Astrocyte (in vitro differentiated cells and primary cell): ENCODE data around the gene MPV17L2. TPM values are rescaled to one million over a fixed set of nuclear protein-coding genes. Genes with fewer than 3 reads are reported as not detected.
A peak's percentile ranks its signal among the peaks of the same experiment; 100 is the strongest.

Source experiments
- DNase-seq: peaks from one replicate; pipeline ENCODE4 v3.0.0-alpha.2; 2010; ENCODE audit warnings: low read depth
- FAIRE-seq: peaks from 2 replicates; lab custom pipeline; 2011; peaks lifted over from hg19 to GRCh38; lab: Jason Lieb, UNC
- H2AFZ ChIP-seq: 2 replicates; pipeline ENCODE4 v1.6.0; 2012; ENCODE audit warnings: low read depth, low read length, inconsistent platforms
- H3K27ac ChIP-seq: 2 replicates; pipeline ENCODE4 v1.5.1; 2011; ENCODE audit warnings: low read depth, low read length, inconsistent platforms
- H3K27me3 ChIP-seq: 2 replicates; pipeline ENCODE4 v1.6.0; 2011; ENCODE audit warnings: low read length, inconsistent platforms; ENCODE audit not compliant: insufficient read depth
- H3K36me3 ChIP-seq: 2 replicates; pipeline ENCODE4 v1.5.1; 2011; ENCODE audit warnings: low read length, inconsistent platforms; ENCODE audit not compliant: insufficient read depth
- H3K4me1 ChIP-seq: 2 replicates; pipeline ENCODE4 v1.5.1; 2011; ENCODE audit warnings: low read length, inconsistent platforms; ENCODE audit not compliant: insufficient read depth
- H3K4me2 ChIP-seq: 2 replicates; pipeline ENCODE4 v1.6.0; 2012; ENCODE audit warnings: low read length, inconsistent platforms
- H3K4me3 ChIP-seq: 2 replicates; pipeline ENCODE4 v1.5.1; 2011; ENCODE audit warnings: low read depth, mild to moderate bottlenecking, low read length, inconsistent platforms; ENCODE audit not compliant: insufficient read depth
- H3K79me2 ChIP-seq: 2 replicates; pipeline ENCODE4 v1.6.0; 2012; ENCODE audit warnings: mild to moderate bottlenecking, low read length, inconsistent platforms; ENCODE audit not compliant: insufficient read depth
- H3K9ac ChIP-seq: 2 replicates; pipeline ENCODE4 v1.6.0; 2012; ENCODE audit warnings: mild to moderate bottlenecking, low read length, inconsistent platforms
- H3K9me3 ChIP-seq: 2 replicates; pipeline ENCODE4 v1.5.1; 2012; ENCODE audit warnings: low read depth, mild to moderate bottlenecking, low read length, inconsistent platforms; ENCODE audit not compliant: insufficient read depth
- H4K20me1 ChIP-seq: 2 replicates; pipeline ENCODE4 v1.6.0; 2012; ENCODE audit warnings: low read length, inconsistent platforms; ENCODE audit not compliant: insufficient read depth
- H3K27ac Mint-ChIP-seq: one replicate; pipeline ENCODE4 v1.8.0; 2021; ENCODE audit warnings: mild to moderate bottlenecking, mixed read lengths; ENCODE audit not compliant: unreplicated experiment
- H3K27me3 Mint-ChIP-seq: one replicate; pipeline ENCODE4 v1.8.0; 2021; ENCODE audit warnings: low read depth, mixed read lengths; ENCODE audit not compliant: unreplicated experiment
- H3K36me3 Mint-ChIP-seq: one replicate; pipeline ENCODE4 v1.8.0; 2021; ENCODE audit warnings: low read depth, mixed read lengths; ENCODE audit not compliant: unreplicated experiment
- H3K4me1 Mint-ChIP-seq: one replicate; pipeline ENCODE4 v1.8.0; 2021; ENCODE audit warnings: low read depth, mixed read lengths; ENCODE audit not compliant: unreplicated experiment
- H3K4me3 Mint-ChIP-seq: one replicate; pipeline ENCODE4 v1.8.0; 2021; ENCODE audit warnings: mild to moderate bottlenecking, moderate library complexity, mixed read lengths; ENCODE audit not compliant: unreplicated experiment
- H3K9me3 Mint-ChIP-seq: one replicate; pipeline ENCODE4 v1.8.0; 2021; ENCODE audit warnings: mild to moderate bottlenecking, mixed read lengths; ENCODE audit not compliant: unreplicated experiment
- CTCF ChIP-seq: IDR thresholded peaks from 2 replicates; pipeline ENCODE4 v1.5.1; 2011; ENCODE audit warnings: low read depth, mild to moderate bottlenecking, inconsistent platforms, low read length, moderate library complexity; ENCODE audit not compliant: insufficient read depth
- EZH2 ChIP-seq: IDR thresholded peaks from 2 replicates; pipeline ENCODE4 v1.6.1; 2012; ENCODE audit warnings: mild to moderate bottlenecking, low read length, inconsistent platforms; ENCODE audit not compliant: insufficient read depth
- total RNA-seq: library from RNA; stranded (reverse); gene quantifications from 2 replicates; pipeline ENCODE4 v1.2.1, GENCODE V29; 2021

Gene MPV17L2
- total RNA-seq, 1 donor from 2014 or later = 21.8 TPM

GRCh38 chr19:18185538-18185937 is 7.5 kb upstream of the MPV17L2 start:
- H3K36me3 ChIP-seq = no peaks in the 10 kb centered on the region
- Mint-ChIP-seq H3K27ac (no peak overlapping the region), H3K9me3 (no peaks in the 10 kb centered on the region), H3K36me3 (no peaks in the 10 kb centered on the region), H3K27me3 (no peaks in the 10 kb centered on the region), H3K4me3 (no peak overlapping the region), H3K4me1 (no peaks in the 10 kb centered on the region)
- H4K20me1 ChIP-seq = no peaks in the 10 kb centered on the region
- H3K4me1 ChIP-seq = no peaks in the 10 kb centered on the region
- FAIRE-seq (no peak), DNase-seq (no peak)
- TF ChIP-seq CTCF = no peak
- TF ChIP-seq EZH2 = no peak
- no peak overlapping the region for H2AFZ ChIP-seq
- H3K4me3 ChIP-seq = no peak overlapping the region
- no peaks in the 10 kb centered on the region for H3K27me3 ChIP-seq
- no peak overlapping the region for H3K4me2 ChIP-seq
- no peaks in the 10 kb centered on the region for H3K9me3 ChIP-seq
- no peak overlapping the region for H3K27ac ChIP-seq
- H3K79me2 ChIP-seq = no peaks in the 10 kb centered on the region
- no peak overlapping the region for H3K9ac ChIP-seq

- no peak overlapping the region for H3K4me3 ChIP-seq
- no peaks in the 10 kb centered on the region for H3K27me3 ChIP-seq
- no peak overlapping the region for H2AFZ ChIP-seq
- H3K9me3 Mint-ChIP-seq = no peaks in the 10 kb centered on the region
- peaks cover 3% of the 10 kb centered on the region for H3K4me1 Mint-ChIP-seq
- no peak overlapping the region for H3K27ac ChIP-seq
- H3K9ac ChIP-seq = no peak overlapping the region
- H3K27ac Mint-ChIP-seq = no peak overlapping the region
- no peaks in the 10 kb centered on the region for H3K36me3 ChIP-seq
- no peaks in the 10 kb centered on the region for H4K20me1 ChIP-seq
- H3K4me3 Mint-ChIP-seq = no peak overlapping the region
- peaks cover 7% of the 10 kb centered on the region for H3K79me2 ChIP-seq
- H3K4me1 ChIP-seq = peaks cover 9% of the 10 kb centered on the region
- no peaks in the 10 kb centered on the region for H3K36me3 Mint-ChIP-seq
- no peaks in the 10 kb centered on the region for H3K27me3 Mint-ChIP-seq
- FAIRE-seq (no peak), DNase-seq (no peak)
- TF ChIP-seq EZH2 (no peak), CTCF (no peak)
- H3K4me2 ChIP-seq = no peak overlapping the region
- no peaks in the 10 kb centered on the region for H3K9me3 ChIP-seq
These were observed 2.7 kb upstream of the MPV17L2 start for GRCh38 chr19:18190278-18190677.

GRCh38 chr19:18191640-18192062 is 1.4 kb upstream of the MPV17L2 start:
- no peaks in the 10 kb centered on the region for H3K36me3 Mint-ChIP-seq
- DNase-seq (no peak), FAIRE-seq (peak; percentile 20)
- Histone ChIP-seq H4K20me1 (peaks cover 6% of the 10 kb centered on the region), H3K4me2 (peak overlapping the region; percentile 89), H3K9me3 (no peaks in the 10 kb centered on the region), H3K4me3 (peak overlapping the region; percentile 71), H3K36me3 (no peaks in the 10 kb centered on the region), H3K79me2 (peaks cover 7% of the 10 kb centered on the region), H3K9ac (peak overlapping the region; percentile 84), H3K27me3 (no peaks in the 10 kb centered on the region), H3K4me1 (peaks cover 9% of the 10 kb centered on the region), H2AFZ (peak overlapping the region; percentile 54), H3K27ac (peak overlapping the region; percentile 75)
- H3K4me3 Mint-ChIP-seq = no peak overlapping the region
- H3K27me3 Mint-ChIP-seq = no peaks in the 10 kb centered on the region
- H3K4me1 Mint-ChIP-seq = peaks cover 3% of the 10 kb centered on the region
- TF ChIP-seq EZH2 (no peak), CTCF (no peak)
- no peak overlapping the region for H3K27ac Mint-ChIP-seq
- H3K9me3 Mint-ChIP-seq = no peaks in the 10 kb centered on the region
